Thyroid gland (tissue), 4 donors: ENCODE measurements around the gene SURF4. TPM values are rescaled to one million over a fixed set of nuclear protein-coding genes. Genes with fewer than 3 reads are reported as not detected.
A peak's percentile ranks its signal among the peaks of the same experiment; 100 is the strongest.

Experiments
- DNase-seq, 2 donors: peaks; one replicate each; pipeline ENCODE4 v3.0.0-alpha.2; 2019
- H3K27ac ChIP-seq, 3 donors: fragments of 200-600 bp; sonication (generic); 1 replicate in 2 of 3; 2 replicates in 1 of 3; pipeline ENCODE4 v1.5.1; 2016 to 2019; ENCODE audit warnings: mild to moderate bottlenecking in 1 of 3, moderate library complexity in 1 of 3
- H3K27me3 ChIP-seq: fragments of 200-600 bp; sonication (generic); one replicate; pipeline ENCODE4 v1.5.1; 2019
- H3K36me3 ChIP-seq, 2 donors: fragments of 200-600 bp; sonication (generic); one replicate each; pipeline ENCODE4 v1.5.1; 2016 to 2019
- H3K4me1 ChIP-seq, 2 donors: fragments of 200-600 bp; sonication (generic); one replicate each; pipeline ENCODE4 v1.5.1; 2017 to 2019
- H3K4me3 ChIP-seq, 3 donors: fragments of 200-600 bp; sonication (generic); replicated peaks in 1 of 3; 1 replicate in 2 of 3; 2 replicates in 1 of 3; pipeline ENCODE4 v1.5.1; 2016; ENCODE audit warnings: mild to moderate bottlenecking in 1 of 3
- H3K9me3 ChIP-seq: fragments of 200-600 bp; sonication (generic); one replicate; pipeline ENCODE4 v1.5.1; 2017
- POLR2A ChIP-seq, 2 donors: fragments of 450-650 bp; IDR thresholded peaks; one replicate each; pipeline ENCODE4 v1.6.1; 2017; ENCODE audit warnings: antibody characterized with exemption in 2 of 2, mild to moderate bottlenecking in 2 of 2, moderate library complexity in 1 of 2
- WGBS, 2 donors: methylation state at CpG; one replicate each; pipeline ENCODE4 v1.1.5; 2017; 5-methylcytosine and 5-hydroxymethylcytosine counted together
- intact Hi-C: fragments of 100-400 bp; cut with DNase I; formaldehyde crosslinking; loops from one replicate; pipeline ENCODE4 v1.15.1; 2023
- total RNA-seq, 4 donors: library from RNA; depleted of rRNA; stranded (reverse); fragments of >200 nt; gene quantifications; one replicate each; pipeline ENCODE4 v1.2.3, GENCODE V29; 2016
- TF ChIP-seq, protein P1 (sequence below), 6 experiments: fragments of 200-600 bp in 3 of 6; fragments of 450-650 bp in 3 of 6; sonication (generic) in 3 of 6; IDR thresholded peaks; one replicate each; pipeline ENCODE4 v1.5.1; 2016 to 2019; ENCODE audit warnings: antibody characterized with exemption in 6 of 6, mild to moderate bottlenecking in 2 of 6, inconsistent platforms in 1 of 6, moderate library complexity in 1 of 6

Gene SURF4
- total RNA-seq, 4 donors from 2014 or later, result 165 to 253 (median 226) TPM

DNA sequence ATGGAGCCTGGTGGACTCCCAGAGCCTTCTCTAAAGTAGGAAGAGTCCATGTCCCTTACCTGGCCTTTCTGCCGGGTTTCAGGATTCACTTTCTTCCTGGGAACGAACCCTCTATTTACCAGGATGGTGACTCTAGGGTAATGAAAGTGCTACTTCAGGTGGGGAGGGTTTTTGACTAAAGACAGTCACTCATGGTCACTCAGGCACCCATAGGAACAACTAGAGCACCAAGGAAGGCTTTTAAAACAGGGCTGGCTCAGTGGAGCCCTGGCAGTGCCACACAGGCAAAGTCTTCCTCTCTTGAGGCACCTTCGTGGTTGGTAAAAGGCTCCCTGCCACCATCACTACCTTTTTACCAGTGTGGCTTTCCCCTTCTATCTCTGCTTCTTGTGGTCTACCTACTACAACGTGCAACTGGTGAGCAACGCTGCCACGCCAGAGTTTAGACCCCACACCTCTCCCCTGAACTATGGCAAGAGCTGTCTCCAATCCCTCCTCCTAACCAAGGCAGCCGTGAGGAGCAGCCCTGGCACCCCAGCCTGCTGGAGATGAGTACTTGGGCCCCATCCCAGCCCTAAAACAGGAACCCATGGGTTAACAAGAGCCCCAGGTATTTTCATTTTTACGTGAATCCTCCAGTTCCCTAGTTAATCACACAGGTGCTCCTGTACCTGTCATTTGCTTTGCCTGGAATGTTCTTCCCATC, 23.1 kb downstream of the SURF4 start:
- Histone ChIP-seq H3K27me3 (no peaks in the 10 kb centered on the region), H3K36me3 (peaks cover 29 to 32% of the 10 kb centered on the region in 2 donors), H3K4me3 (no peak overlapping the region), H3K9me3 (no peaks in the 10 kb centered on the region), H3K27ac (no peak overlapping the region), H3K4me1 (peaks cover 25 to 32% of the 10 kb centered on the region in 2 donors)
- TF ChIP-seq, protein P1, sequence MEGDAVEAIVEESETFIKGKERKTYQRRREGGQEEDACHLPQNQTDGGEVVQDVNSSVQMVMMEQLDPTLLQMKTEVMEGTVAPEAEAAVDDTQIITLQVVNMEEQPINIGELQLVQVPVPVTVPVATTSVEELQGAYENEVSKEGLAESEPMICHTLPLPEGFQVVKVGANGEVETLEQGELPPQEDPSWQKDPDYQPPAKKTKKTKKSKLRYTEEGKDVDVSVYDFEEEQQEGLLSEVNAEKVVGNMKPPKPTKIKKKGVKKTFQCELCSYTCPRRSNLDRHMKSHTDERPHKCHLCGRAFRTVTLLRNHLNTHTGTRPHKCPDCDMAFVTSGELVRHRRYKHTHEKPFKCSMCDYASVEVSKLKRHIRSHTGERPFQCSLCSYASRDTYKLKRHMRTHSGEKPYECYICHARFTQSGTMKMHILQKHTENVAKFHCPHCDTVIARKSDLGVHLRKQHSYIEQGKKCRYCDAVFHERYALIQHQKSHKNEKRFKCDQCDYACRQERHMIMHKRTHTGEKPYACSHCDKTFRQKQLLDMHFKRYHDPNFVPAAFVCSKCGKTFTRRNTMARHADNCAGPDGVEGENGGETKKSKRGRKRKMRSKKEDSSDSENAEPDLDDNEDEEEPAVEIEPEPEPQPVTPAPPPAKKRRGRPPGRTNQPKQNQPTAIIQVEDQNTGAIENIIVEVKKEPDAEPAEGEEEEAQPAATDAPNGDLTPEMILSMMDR (IDR thresholded peaks at IDR 0.05), result no peak
- no peak for TF ChIP-seq POLR2A (IDR thresholded peaks at IDR 0.05)
- no peak for DNase-seq
- 78 to 83% methylated on average over 8 of the region's 8 CpGs for WGBS, 2 donors
- intact Hi-C loops, result loop anchor here (10.0 kb wide), 2 partner anchors 132 to 318 kb away; partner anchors contain the start of gene GTF3C5

DNA sequence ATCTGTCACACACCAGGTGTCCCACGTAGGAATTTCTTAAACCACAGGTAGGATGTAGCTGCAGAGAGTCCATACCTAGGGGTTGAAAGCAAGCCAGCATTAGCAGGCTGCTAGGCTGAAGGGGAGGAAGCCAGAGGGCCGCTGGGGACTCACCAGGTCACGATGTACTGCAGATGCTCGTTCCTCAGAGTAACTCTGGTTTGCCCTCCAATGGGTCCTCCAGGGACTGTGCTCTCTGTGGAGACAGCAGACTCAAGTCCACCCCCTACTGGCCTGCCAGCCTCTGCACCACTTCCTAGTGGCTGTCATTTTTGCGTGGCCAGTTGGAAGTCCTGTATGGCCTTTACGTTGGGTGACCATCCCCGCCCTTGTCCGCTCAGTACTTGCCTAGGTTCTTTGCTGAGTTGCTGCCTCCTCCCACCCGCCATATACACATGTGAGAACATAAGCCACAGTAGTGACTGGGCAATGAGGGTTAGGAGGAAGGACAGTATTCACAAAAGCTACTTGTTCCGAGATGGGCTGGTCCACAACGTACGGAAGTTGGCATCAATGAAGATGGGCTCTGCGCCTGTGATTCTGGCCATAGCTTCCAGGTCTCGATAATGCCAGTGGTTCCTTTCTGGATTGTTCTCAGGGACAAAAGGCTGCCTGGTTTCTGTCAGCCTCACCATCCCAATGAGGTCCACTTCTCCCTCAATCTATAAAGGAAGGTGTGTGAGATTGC, 23.8 kb downstream of the SURF4 start:
- Histone ChIP-seq H3K36me3 (peaks cover 29 to 32% of the 10 kb centered on the region in 2 donors), H3K27ac (no peak overlapping the region), H3K4me1 (peaks cover 19 to 25% of the 10 kb centered on the region in 2 donors), H3K9me3 (no peaks in the 10 kb centered on the region), H3K27me3 (no peaks in the 10 kb centered on the region), H3K4me3 (no peak overlapping the region)
- intact Hi-C loops, result loop anchor here (10.0 kb wide), 2 partner anchors 133 to 317 kb away; partner anchors contain the start of gene GTF3C5
- TF ChIP-seq POLR2A (IDR thresholded peaks at IDR 0.05), result no peak
- TF ChIP-seq, protein P1 (IDR thresholded peaks at IDR 0.05), result peak in 4 of 6 experiments; percentile 9 to 36 (median 32)
- no peak for DNase-seq
- 78 to 80% methylated on average over 14 of the region's 14 CpGs for WGBS, 2 donors

DNA sequence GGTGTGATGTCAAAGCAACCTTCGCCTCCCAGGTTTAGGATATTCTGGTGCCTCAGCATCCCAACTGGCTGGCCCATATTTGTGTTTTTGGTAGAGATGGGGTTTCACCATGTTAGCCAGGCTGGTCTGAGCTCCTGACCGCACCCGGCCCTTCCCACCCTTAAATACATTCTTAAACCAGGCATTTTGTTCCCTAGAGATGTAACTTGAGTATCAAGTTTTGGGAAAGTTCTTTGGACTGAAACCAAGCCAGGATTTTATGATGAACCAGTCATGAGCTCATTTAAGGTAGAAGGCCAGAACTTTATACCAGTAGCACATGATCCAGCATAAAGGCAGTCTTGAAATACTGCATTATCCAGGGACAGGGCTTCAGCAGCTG, 24.3 kb downstream of the SURF4 start:
- H3K9me3 ChIP-seq, result no peaks in the 10 kb centered on the region
- H3K36me3 ChIP-seq, result peaks cover 29 to 32% of the 10 kb centered on the region in 2 donors
- peaks cover 22 to 28% of the 10 kb centered on the region in 2 donors for H3K4me1 ChIP-seq
- no peak overlapping the region for H3K4me3 ChIP-seq
- TF ChIP-seq, protein P1 (IDR thresholded peaks at IDR 0.05), result no peak
- no peak for TF ChIP-seq POLR2A (IDR thresholded peaks at IDR 0.05)
- H3K27me3 ChIP-seq, result no peaks in the 10 kb centered on the region
- no peak for DNase-seq
- intact Hi-C loops, result loop anchor here (10.0 kb wide), 2 partner anchors 133 to 317 kb away; partner anchors contain the start of gene GTF3C5
- 96 to 97% methylated on average over 3 of the region's 3 CpGs for WGBS, 2 donors
- H3K27ac ChIP-seq, result no peak overlapping the region

DNA sequence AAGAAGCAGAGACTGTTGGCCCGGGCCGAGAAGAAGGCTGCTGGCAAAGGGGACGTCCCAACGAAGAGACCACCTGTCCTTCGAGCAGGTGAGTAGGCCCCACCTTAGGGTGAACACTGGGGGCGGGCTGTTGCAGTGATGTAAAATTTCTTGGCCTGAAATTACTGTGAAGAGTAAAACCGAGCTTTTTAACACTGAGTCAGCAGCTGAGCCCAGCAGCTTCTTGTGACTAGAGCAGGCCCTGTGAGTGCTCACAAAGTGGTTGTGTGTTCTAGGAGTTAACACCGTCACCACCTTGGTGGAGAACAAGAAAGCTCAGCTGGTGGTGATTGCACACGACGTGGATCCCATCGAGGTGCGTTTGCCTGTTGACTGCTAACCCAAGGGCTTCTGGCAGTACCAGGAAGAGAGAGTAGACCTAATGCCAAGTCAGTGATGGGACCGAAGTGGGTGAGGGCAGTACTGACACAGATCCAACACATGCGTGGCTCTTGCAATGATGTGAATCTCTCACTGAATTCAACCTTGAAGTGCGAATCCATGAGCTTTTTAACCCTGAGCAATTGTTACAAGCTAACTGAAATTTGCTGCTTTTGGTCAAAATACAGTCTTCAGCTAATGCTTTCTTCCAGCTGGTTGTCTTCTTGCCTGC, 25.8 kb downstream of the SURF4 start:
- Histone ChIP-seq H3K27me3 (no peaks in the 10 kb centered on the region), H3K36me3 (peaks cover 35 to 38% of the 10 kb centered on the region in 2 donors), H3K4me1 (peaks cover 16 to 24% of the 10 kb centered on the region in 2 donors), H3K9me3 (no peaks in the 10 kb centered on the region), H3K27ac (no peak overlapping the region), H3K4me3 (no peak overlapping the region)
- 81 to 85% methylated on average over 15 of the region's 15 CpGs for WGBS, 2 donors
- intact Hi-C loops, result loop anchor here (10.0 kb wide), 2 partner anchors 135 to 315 kb away; partner anchors contain the start of gene GTF3C5
- TF ChIP-seq, protein P1 (IDR thresholded peaks at IDR 0.05), result no peak
- TF ChIP-seq POLR2A (IDR thresholded peaks at IDR 0.05), result no peak
- no peak for DNase-seq
